GM12878 (cell line): Measurements from ENCODE around the gene CCDC97. TPM values are rescaled to one million over a fixed set of nuclear protein-coding genes. Genes with fewer than 3 reads are reported as not detected.

Experiments
- CEBPZ ChIP-seq: fragments of 150-350 bp; IDR thresholded peaks from 2 replicates; pipeline ENCODE4 v1.6.1; 2016; ENCODE audit warnings: low read depth, low read length
- TARDBP ChIP-seq: IDR thresholded peaks from 2 replicates; pipeline ENCODE4 v1.6.1; 2016; ENCODE audit warnings: borderline replicate concordance
- ZNF592 ChIP-seq: fragments of 450-650 bp; IDR thresholded peaks from 2 replicates; pipeline ENCODE4 v1.6.1; 2017; ENCODE audit warnings: mild to moderate bottlenecking, moderate library complexity
- polyA plus RNA-seq, 11 experiments: library from polyadenylated mRNA; depleted of rRNA in 4 of 11; unstranded in 6 of 11; stranded (reverse) in 5 of 11; fragments of >200 nt; fragmentation: Nextera tagmentation in 4 of 11; fragmentation: Illumina TruSeq in 1 of 11; extraction: Ambion mirVana in 4 of 11; extraction: Trizol in 1 of 11; gene quantifications; 1 replicate in 1 of 11; 2 replicates in 10 of 11; pipeline versions ENCODE4 v1.2.1 to v1.2.3, GENCODE V29; 2011 to 2016; ENCODE audit warnings: inconsistent platforms in 2 of 11, missing spikeins in 2 of 11, low read depth in 1 of 11
- total RNA-seq, 4 experiments: library from RNA; depleted of rRNA in 3 of 4; stranded (reverse); fragments of >200 nt in 3 of 4; fragmentation: Illumina TruSeq in 1 of 4; extraction: Trizol in 1 of 4; gene quantifications; 2 replicates each; pipeline versions ENCODE4 v1.2.1 to v1.2.3, GENCODE V29; 2013 to 2021

Gene CCDC97
- total and polyA plus RNA-seq, 10 of the 15 experiments (the other 5 are each of a cell fraction or from before 2014, with no cell fraction given): 1.8 to 34.1 (median 18.8) TPM

GRCh38 chr19:41355802-41356201, 45.8 kb downstream of the CCDC97 start (continued):
- TF ChIP-seq CEBPZ: no peak
- TF ChIP-seq TARDBP: no peak
- TF ChIP-seq ZNF592: no peak
